Ecto neural progenitor cell (in vitro differentiated cells): ENCODE results near the gene CTAGE6.
"Not testable (repeated sequence)": the region's sequence is repeated elsewhere in the genome, so short reads cannot be mapped to it uniquely, and the experiment has no call there.

Source experiments
- DNase-seq: peaks from one replicate; pipeline ENCODE4 v3.0.0-alpha.2; 2018; ENCODE audit warnings: low spot score

Gene CTAGE6, protein sequence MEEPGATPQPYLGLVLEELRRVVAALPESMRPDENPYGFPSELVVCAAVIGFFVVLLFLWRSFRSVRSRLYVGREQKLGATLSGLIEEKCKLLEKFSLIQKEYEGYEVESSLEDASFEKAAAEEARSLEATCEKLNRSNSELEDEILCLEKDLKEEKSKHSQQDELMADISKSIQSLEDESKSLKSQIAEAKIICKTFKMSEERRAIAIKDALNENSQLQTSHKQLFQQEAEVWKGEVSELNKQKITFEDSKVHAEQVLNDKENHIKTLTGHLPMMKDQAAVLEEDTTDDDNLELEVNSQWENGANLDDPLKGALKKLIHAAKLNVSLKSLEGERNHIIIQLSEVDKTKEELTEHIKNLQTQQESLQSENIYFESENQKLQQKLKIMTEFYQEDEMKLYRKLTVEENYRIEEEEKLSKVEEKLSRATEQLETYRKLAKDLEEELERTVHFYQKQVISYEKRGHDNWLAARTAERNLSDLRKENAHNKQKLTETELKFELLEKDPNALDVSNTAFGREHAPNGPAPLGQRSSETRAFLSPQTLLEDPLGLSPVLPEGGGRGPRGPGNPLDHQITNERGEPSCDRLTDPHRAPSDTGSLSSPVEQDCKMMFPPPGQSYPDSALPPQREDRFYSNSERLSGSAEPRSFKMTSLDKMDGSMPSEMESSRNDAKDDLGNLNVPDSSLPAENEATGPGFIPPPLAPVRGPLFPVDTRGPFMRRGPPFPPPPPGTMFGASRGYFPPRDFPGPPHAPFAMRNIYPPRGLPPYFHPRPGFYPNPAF

DNA sequence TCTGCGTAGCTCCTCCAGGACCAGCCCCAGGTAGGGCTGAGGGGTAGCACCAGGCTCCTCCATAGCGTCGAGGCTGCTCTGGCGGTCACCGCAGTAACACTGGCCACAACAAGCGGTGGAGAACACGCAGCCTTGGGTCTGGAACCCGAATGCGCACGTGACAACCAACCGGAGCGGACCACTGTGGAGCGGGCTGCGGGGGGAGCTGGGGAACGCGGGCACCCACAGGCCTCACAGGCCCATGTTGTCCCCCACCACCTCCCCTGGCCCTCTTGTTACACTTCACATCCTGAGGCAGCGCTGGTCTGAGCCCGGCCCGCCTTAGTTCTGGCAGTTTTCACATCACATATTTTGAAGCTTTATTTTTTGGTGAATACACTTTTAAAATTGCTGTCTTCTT lies at the start of gene CTAGE6:
Gene CTAGE6, minus strand, starts transcription at position 101 of the 400 bp plus-strand sequence. Its CDS starts 38 bp downstream, at position 63.
- not testable (repeated sequence) for DNase-seq

DNA sequence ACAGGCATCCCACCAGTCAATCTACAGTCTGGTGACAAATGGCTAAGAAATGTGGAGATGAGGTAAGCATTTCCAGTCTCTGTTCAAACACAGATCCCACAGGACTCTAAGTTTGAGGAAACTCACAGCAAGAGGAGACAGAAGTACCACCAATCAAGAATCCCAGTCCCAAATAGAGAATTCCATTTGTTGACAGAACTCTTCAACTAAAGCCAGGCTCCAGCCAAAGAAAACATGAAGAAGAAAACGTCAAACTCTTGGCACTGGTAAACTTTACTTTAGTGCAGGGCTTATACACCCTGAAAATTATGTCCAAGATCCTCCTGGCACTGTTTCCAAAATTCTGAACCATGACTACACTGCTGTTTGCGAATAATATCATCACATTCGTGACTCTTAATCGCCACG lies 49.2 kb upstream of the CTAGE6 start:
- DNase-seq: not testable (repeated sequence)

DNA sequence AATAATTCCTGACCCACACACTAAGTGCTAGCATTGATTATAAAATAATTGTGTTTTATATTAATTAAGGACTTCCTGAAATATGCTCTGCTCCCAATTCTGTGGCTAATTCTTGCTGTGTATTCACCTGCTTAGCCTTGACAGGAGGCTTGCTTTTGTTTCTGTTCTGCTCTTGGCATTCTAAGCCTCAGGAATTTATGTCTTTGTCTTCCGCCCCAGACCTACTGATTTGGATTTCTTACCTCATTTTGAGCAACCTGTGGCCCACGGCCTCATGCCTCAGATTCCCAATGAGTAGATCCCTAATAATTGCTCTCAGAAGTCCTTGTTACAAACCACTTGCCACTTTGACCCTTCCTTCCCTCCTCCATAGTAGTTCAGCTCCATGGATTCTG lies 40.4 kb upstream of the CTAGE6 start:
- DNase-seq: not testable (repeated sequence)

DNA sequence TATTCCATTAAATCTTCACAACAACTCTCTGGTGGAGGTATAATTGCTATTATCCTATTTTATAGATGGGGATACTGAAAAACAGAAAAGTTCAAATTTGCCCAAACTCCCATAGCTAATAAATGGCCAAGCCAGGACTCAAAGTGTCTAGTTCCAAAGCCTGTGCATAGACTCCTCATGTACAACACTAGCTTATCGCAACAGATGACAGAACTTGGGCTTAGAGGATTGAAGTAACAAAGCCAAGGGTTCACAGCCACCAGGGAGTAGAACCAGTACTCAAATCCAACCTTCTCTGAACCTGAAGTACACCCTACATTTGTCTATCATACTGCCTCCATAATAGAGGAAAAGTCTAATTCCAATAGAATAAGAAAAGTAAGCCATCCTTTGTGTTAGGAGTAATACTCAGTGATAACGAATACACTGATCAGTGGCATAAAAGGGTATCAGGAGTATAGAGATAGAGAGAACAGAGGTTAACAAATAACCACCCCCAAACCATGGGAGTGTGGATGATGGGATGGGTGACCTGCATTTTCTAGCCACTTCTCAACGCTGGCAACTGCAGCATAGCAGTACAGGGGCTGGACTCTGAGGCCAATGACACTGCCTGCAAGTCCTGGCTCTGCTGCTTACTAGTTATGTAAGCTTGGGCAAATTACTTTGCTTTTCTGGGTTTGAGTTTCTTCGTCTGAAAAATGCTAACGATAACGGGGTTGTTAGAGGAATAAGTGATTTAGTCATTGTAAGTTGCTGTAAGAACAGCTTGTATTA lies 39.8 kb upstream of the CTAGE6 start:
- DNase-seq: not testable (repeated sequence)

DNA sequence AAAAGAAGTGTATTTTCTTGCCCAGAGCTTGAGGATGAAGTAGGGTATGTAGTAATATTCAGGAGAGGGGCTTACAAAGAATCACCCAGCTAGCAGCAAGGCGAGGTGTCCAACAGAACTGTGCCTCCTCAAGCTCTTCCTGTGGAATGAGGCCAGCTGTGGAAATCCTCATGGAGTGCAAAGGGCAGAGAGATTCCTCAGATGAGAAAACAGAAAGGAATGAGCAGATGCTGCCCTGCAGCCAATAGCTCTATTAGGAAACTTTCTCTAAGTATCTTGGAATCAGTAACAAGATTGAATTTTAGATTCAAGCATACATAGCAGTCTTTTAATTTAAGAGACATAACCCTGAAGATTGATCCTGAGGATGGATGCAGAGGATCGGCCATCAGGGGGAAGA lies 38.2 kb upstream of the CTAGE6 start:
- DNase-seq: not testable (repeated sequence)

DNA sequence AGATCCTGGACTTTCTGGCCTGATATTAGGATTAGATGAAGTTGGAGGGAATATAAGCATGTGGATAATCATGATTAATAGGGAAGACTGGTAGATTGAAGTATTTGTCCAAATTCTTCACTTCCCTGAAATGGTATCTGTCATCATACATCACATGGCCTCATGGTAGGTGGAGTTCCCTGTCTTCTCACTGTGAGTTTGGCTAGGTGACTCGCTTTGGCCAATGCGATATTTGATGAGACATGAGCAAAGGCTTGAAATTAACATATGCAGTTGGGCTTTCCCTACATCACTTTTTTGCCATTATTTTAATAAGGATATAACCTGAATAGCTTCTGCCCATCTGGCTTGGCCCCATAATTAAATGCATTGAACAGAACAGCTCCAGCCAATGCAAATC lies 35.1 kb upstream of the CTAGE6 start:
- DNase-seq: not testable (repeated sequence)

DNA sequence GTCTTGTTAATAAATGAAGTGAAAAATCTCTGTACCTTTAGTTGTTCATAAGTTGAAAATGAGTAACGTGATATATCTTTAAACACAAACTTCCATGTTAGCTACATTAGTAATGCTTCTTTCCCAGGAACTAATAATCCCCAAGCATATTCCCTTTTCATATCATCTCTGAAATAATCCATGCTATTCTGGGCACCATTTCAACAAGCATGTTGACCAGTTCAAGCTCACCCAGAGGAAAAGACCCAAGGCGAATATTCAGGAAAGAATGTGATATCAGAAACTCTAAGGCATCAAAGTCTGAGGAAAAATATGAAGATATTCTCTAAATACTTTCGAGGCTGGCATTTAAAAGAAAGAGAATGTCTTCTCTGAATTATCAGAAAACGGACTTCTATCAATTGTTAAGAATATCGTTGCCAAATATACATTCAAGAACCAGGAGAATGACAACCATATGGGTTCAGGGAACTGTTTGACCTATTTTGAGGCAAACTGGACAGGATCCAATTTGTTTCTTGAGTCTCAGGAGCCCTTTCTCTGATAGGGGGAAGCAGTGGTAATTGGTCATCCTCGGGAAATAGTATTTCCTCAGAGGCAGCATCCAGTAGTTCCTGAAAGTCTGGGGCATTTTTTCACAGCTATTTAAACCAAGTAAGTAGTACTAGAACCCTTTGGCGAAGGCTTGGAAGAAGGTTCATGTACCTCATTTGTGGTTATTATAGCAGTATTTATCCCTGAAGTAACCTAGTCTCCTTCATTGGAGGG lies 28.1 kb upstream of the CTAGE6 start:
- DNase-seq: not testable (repeated sequence)

DNA sequence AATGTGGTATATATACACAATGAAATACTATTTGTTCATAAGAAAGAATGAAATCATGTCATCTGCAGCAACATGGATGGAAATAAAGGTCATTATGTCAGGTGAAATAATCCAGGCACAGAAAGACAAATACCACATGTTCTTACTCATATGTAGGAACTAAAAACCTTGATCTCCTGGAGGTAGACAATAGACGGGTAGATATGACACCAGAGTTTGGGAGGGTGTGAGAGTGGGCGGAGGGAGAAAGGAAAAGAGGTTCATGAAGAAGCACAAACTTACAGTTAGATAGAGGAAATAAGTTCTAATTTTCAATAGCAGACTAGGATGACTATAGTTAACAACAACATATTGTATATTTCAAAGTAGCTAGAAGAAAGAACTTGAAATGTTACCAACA lies 22.1 kb upstream of the CTAGE6 start:
- DNase-seq: not testable (repeated sequence)

DNA sequence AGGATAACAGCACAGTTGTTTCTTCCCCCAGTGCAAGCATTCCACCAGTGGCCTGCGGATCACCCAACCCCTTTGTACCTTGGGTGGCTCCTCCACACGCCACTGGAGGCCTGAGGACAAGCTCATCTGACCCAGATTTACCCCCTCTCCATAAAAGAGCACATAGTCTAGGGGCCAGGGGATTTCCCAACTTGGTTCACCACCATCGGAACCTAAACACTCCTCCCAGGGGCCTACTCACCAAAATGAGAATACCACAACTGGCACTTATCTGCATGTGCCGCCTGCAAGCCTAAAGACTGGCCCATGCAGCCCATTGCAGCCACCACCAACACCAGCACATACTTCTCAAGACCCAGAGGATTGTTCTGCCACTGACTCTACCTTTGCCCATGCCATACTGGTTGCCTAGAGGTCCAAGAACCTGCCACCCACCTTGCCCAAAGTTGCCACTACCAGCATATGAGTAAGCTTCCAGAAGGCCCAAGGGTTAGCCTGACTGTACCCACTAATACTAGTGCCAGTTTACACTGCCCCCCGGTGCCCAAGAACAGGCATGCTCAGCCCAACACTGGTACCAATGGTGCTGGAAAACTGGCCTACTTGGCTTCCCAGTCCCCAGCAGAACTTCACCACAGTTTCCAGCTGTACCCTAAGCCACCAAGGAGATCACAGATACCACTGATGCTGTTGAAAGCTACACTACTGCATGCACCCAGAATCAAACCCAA lies 15.4 kb upstream of the CTAGE6 start:
- DNase-seq: not testable (repeated sequence)

DNA sequence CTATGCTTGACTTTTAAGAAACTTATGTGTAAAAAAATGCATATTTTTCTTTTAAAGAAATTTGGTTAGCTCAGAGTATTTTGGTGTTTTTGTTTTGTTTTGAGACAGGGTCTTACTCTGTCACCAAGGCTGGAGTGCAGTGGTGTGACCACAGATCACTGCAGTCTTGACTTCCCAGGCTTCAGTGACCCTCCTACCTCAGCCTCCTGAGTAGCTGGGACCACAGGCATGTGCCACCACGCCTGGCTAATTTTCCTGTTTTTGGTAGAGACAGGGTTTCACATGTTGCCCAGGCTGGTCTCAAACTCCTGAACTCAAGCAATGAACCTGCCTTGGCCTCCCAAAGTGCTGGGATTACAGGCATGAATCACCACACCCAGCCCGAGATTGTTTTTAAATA lies 10.0 kb upstream of the CTAGE6 start:
- DNase-seq: not testable (repeated sequence)

DNA sequence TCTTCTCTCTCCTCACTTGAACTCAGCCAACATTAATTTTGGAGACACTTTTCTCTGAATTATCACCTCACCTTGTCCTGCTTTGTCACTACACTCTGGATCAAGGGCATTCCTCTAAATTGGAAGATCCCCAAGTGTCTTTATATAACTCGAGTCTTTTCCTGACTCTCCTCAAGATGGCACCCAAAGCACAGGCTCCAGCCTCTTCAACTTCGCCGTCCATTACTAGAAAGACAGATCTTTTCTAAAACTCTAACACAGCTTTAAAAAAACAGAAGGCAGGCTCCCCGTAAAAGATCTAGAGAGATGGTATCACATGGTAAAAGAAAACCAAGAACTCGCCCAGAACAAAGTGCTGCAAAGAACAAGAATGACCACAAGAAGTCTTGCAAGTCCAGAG lies 8.2 kb upstream of the CTAGE6 start:
- DNase-seq: not testable (repeated sequence)

DNA sequence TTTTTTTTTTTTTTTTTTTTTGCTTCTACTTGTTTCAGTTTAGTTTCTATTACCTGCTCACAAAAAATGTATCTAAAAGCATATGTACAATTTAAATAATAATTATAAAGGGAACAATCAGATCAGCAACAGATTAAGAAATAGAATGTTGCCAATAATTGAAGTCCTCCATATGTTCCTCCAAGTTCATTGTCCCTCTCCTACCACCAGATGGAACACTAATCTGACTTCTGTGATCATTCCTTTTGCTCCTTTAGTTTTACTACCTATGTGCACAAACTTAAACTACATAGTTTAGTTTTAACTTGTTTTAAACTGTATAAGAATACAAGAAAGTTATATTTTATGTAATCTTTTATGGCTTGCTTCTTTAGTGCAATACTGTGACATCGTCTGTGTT lies 5.6 kb upstream of the CTAGE6 start:
- not testable (repeated sequence) for DNase-seq

DNA sequence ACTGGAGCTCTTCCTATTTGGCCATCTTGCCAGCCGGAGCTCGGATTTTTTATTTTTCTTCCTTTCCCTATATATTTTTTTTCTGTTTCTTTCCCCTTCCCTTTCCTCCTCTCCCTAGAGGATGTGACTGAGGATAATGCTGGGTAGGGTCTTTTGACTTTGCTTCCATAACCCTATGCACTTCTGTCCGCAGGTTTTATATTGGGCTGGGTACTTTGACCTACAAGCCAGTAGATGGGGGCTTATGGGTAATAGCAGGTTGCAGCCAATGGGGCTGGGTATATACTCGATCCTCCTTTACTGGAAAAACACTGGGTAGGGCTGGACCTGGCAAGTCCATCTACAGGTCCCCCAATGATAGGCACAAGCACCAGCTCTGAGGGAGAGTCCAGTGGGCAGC lies 12.2 kb downstream of the CTAGE6 start:
- not testable (repeated sequence) for DNase-seq

DNA sequence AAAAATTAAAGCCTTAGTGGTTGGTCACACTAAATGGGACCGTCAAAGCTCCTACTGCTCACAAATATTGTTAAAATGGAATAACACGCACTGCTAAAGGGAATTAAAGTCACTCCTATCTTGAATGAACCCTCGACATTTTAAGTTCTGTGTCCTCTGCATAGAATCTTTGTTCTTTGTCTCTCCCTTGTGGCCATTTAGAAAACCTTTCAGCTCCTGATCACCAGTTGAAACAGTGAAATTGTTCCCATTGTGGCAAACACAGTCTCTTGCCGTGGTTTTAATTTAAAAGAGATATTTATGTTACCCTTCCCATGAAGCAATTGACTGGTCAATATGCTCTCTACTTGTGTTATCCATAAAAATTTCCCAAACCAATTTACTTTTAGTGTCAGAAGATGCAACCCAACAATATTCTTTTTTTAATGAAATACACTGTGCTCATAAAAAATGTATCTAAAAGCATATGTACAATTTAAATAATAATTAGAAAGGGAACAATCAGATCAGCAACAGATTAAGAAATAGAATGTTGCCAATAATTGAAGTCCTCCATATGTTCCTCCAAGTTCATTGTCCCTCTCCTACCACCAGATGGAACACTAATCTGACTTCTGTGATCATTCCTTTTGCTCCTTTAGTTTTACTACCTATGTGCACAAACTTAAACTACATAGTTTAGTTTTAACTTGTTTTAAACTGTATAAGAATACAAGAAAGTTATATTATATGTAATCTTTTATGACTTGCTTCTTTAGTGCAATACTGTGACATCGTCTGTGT lies 20.3 kb downstream of the CTAGE6 start:
- DNase-seq: not testable (repeated sequence)

DNA sequence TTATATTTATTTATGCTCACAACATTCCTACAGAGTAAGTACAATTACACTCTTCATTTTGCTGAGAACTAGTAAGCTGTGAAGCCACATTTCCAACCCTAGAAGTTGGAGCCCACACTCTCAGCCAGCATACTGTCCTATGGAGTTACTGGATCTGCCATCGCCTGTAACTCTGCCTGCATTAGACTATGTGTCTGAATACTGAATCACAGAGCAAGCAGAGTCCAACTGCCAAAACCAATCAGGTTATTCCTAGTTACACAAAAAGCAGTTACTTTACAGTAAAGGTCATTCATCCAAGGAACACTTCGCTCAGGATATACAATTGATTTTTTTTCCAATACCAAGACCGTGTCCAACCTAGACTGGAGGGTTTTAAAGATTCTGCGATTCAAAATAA lies 21.5 kb downstream of the CTAGE6 start:
- no peak for DNase-seq

DNA sequence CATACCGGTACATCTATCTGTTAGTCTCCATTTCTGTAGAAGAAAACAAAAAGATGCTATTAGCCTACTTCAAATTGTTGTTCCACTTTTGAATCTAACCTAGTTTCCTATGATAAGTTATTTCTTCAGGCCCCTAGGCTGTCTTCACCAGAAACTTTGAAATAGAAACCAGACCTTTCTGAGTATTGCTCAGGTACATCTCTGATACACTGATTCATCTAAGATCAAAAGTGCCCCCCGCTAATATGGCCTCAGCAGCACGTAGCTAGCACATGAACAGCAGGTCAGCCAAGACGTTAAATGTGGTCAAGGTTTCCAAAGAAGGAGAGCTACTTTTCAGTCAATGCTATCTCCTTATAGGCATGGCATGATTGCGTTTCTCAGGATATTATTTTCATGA lies 23.6 kb downstream of the CTAGE6 start:
- no peak for DNase-seq

DNA sequence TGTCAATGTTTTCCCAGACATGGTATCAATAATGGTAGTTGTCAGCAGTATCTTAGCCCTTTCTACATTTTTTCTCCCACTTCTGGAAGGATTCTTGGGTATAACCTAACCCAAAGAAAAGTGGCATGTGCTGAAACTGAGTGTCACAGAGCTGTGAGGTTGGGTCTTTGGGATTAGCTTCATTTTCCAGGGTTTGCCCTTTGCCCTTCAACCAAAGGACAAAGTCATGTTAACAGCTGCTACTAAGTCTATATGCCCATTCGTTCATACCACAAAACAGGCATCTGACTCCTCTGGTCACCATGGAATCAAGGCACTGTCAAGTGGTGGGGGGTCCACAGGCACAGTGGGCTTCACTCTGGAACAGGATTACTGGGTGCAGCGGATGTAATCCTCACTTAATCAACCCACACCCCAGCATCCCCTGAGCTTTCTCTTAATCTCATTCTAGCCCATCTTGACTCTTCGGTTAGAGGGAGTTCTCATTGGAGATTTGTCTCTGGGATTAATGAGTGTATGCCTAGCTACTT lies 29.1 kb downstream of the CTAGE6 start:
- DNase-seq: no peak

DNA sequence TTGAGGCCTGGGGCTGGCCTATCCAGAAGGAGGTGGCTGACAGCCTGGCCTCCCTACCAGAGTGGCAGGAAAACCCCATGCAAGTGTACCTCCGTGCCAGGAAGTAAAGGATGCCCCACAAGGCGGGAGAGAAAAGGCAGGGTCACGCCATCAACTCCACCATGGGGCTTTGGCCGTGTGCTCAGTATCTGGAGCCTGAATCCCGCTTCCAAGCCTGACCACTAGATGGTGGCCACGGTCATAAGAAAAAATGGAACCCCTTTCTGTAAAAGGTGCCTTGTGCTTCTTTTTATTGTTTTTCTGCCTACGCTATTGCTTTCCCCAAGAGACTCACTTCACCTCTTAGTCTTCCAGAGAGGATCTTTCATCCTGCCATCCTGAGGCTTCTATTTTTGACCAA lies 29.9 kb downstream of the CTAGE6 start:
- not testable (repeated sequence) for DNase-seq

DNA sequence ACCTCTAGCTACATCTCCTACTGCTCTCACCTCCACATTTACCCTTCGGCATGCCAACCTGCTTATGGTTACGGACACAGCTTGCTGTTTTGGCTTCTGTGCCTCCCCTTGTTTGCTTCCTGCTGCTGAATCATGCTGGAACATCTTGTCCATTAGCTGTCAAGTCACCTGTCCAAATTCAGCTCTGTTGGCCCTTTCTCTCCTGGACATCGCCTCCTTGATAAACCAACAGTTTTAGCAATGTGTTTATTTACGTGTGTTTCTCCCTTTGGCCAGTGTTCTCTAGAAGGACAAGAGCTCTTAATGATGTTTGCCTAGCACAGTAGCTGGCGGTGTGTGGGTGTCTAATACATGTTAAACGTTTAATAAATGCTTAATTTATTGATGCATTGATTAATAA lies 31.4 kb downstream of the CTAGE6 start:
- DNase-seq: not testable (repeated sequence)

DNA sequence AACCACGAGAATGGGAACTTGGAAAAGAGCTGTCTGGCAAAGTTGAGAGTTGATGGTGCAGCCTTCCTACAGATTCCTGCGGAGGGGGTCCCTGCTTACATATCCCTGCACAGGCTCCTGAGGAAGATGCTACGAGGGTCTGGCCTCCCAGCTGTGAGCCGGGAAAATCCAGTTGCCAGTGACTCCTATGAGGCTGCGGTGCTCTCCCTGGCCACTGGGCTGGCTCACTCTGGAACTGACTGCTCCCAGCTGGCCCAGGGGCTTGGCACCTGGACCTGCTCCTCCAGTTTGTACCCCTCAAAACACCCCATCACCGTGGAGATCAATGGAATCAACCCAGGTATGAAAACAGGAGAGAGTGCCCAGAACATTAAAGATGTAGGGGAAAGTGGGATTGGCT lies 37.2 kb downstream of the CTAGE6 start:
- DNase-seq: not testable (repeated sequence)
